K562 (cell line): ENCODE data around the gene PKD1L1.
"Not testable (repeated sequence)": the region's sequence is repeated elsewhere in the genome, so short reads cannot be mapped to it uniquely, and the experiment has no call there.

Experiments
- MYNN ChIP-seq, 2 experiments: sonication (generic); formaldehyde crosslinking in 1 of 2; IDR thresholded peaks; 2 replicates each; pipeline versions ENCODE4 v1.5.0 to v1.6.1; 2016 to 2020; ENCODE audit warnings: antibody characterized with exemption in 1 of 2, missing genetic modification reagents in 1 of 2
- POLR2A ChIP-seq: fragments of 450-650 bp; conservative IDR thresholded peaks from 2 replicates; pipeline ENCODE4 v1.6.1; 2016
- POLR2AphosphoS5 ChIP-seq: IDR thresholded peaks from 2 replicates; pipeline ENCODE4 v1.6.1; 2011; ENCODE audit warnings: mild to moderate bottlenecking, low read depth, low read length, moderate library complexity; ENCODE audit not compliant: control insufficient read depth, insufficient read depth
- ZNF551 ChIP-seq: fragments of 250-450 bp; sonication (Bioruptor Pico); IDR thresholded peaks from 2 replicates; pipeline ENCODE4 v1.5.0; 2021; ENCODE audit warnings: mild to moderate bottlenecking, moderate library complexity
- TF ChIP-seq, protein P1 (sequence below), 3 experiments: IDR thresholded peaks in 2 of 3; conservative IDR thresholded peaks in 1 of 3; 2 replicates each; pipeline ENCODE4 v1.5.1; 2011 to 2012; ENCODE audit warnings: low read length in 3 of 3, mild to moderate bottlenecking in 3 of 3, control low read depth in 2 of 3, improper control_type of control experiment in 1 of 3, inconsistent platforms in 1 of 3, low read depth in 1 of 3, mixed read lengths in 1 of 3, moderate library complexity in 1 of 3; ENCODE audit not compliant: insufficient read depth in 2 of 3

DNA sequence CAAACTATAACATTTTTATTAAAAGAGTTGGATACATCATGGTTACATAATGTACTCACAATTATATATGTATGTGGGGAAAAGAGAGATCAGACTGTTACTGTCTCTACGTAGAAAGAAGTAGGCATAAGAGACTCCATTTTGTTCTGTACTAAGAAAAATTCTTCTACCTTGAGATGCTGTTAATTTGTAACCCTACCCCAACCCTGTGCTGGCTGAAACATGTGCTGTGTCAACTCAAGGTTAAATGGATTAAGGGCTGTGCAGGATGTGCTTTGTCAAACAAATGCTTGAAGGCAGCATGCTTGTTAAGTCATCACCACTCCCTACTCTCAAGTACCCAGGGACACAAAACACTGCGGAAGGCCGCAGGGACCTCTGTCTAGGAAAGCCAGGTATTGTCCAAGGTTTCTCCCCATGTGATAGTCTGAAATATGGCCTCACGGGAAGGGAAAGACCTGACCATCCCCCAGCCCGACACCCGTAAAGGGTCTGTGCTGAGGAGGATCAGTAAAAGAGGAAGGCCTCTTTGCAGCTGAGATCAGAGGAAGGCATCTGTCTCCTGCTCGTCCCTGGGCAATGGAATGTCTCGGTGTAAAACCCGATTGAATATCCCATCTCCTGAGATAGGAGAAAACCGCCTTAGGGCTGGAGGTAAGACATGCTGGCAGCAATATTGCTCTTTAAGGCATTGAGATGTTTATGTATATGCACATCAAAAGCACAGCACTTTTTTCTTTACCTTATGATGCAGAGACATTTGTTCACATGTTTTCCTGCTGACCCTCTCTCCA lies 41.5 kb upstream of the PKD1L1 start:
- not testable (repeated sequence) for TF ChIP-seq POLR2AphosphoS5; POLR2A; MYNN (IDR thresholded peaks at IDR 0.05); MYNN (CRISPR knock-in tag; IDR thresholded peaks at IDR 0.05); ZNF551 (CRISPR knock-in tag)
- TF ChIP-seq, protein P1, sequence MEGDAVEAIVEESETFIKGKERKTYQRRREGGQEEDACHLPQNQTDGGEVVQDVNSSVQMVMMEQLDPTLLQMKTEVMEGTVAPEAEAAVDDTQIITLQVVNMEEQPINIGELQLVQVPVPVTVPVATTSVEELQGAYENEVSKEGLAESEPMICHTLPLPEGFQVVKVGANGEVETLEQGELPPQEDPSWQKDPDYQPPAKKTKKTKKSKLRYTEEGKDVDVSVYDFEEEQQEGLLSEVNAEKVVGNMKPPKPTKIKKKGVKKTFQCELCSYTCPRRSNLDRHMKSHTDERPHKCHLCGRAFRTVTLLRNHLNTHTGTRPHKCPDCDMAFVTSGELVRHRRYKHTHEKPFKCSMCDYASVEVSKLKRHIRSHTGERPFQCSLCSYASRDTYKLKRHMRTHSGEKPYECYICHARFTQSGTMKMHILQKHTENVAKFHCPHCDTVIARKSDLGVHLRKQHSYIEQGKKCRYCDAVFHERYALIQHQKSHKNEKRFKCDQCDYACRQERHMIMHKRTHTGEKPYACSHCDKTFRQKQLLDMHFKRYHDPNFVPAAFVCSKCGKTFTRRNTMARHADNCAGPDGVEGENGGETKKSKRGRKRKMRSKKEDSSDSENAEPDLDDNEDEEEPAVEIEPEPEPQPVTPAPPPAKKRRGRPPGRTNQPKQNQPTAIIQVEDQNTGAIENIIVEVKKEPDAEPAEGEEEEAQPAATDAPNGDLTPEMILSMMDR (IDR thresholded peaks at IDR 0.05 in 2 of 3, conservative IDR thresholded peaks at IDR 0.05 in 1 of 3; ENCODE audit: insufficient read depth in 2 of 3, low read depth in 1 of 3, low read length in 3 of 3): not testable (repeated sequence)
